GM18907 (cell line): ENCODE data around the gene ZBTB16.

Source experiments
- ATAC-seq: cut with Tn5 transposase; IDR thresholded peaks from one replicate; pipeline ENCODE4 v1.9.1; 2021; ENCODE audit warnings: mild to moderate bottlenecking, moderate library complexity; ENCODE audit not compliant: unreplicated experiment

The ZBTB16 gene

DNA sequence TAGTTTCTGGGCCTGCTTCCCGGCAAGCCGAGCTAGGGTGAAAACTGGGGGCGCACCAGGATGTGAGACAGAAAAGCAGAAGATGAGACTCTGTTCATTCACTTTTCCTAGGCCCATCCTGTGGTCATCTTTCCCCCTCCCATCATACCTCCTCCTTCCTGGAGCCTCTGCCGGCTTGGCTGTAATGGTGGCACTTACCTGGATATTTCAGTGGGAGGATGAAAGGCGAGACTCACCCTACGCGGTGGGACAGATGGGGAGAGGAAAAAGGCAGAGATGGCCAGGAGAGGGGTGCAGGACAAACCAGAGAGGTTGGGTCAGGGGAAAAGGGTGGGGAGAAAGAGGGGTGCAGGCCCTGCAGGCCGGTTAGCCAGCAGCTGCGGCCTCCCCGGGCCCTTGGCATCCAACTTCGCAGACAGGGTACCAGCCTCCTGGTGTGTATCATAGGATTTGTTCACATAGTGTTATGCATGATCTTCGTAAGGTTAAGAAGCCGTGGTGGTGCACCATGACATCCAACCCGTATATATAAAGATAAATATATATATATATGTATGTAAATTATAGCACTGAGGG, 195.1 kb downstream of the ZBTB16 start:
- no peak for ATAC-seq

DNA sequence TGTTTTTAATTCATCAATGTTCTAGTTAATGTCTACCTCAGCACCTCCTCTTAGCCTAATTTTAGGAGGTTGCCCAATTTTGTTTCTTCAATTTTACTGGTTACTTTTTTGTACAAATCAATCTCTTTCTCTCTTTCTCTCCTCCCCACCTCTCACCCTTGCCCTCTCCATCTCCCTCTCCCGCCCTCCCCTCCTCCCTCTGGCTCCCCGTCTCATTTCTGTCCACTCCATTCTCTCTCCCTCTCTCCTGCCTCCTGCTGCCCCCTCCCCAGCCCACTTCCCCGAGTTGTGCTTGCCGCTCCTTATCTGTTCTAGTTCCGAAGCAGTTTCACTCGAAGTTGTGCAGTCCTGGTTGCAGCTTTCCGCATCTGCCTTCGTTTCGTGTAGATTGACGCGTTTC, 195.8 kb downstream of the ZBTB16 start:
- ATAC-seq = no peak

DNA sequence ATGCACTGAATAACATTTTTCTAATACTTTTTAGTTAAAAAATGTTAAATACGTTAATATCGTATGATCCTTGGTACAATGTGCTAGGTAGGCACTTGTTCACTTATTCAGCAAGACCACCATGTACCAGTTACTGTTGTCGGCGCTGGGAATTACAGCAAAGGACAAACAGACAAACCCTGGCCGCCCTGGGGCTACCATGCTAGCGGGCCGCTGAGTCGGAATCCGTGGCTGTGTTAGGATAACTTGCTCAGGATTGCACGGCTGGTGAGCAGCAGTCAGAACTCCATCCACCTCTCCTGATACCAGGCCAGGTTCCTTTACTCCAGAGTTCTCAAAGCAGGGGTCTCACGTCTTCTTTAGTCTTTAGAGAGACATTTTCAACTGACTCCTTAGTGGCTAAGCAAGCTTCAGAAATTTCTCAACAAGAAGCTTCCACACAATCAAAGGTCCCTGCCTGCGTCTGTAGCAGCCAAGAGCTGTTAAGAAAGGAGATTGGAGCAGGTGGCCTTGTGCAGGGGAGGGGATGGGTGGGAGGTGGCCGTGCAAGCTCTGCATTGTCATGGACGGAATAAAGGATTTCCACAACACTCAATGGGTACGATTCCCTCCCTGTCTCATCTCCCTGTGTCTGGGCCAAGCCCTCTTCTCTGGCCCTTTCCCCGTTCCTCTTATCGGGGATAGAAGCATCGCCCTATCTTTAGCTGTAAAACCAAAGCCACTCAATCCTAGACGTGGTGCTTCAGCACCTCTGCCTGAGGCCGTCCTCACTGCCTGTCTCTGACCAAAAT, 196.9 kb downstream of the ZBTB16 start:
- ATAC-seq = no peak

- ATAC-seq = no peak
These were observed 197.4 kb downstream of the ZBTB16 start for GRCh38 chr11:114256967-114257286.

DNA sequence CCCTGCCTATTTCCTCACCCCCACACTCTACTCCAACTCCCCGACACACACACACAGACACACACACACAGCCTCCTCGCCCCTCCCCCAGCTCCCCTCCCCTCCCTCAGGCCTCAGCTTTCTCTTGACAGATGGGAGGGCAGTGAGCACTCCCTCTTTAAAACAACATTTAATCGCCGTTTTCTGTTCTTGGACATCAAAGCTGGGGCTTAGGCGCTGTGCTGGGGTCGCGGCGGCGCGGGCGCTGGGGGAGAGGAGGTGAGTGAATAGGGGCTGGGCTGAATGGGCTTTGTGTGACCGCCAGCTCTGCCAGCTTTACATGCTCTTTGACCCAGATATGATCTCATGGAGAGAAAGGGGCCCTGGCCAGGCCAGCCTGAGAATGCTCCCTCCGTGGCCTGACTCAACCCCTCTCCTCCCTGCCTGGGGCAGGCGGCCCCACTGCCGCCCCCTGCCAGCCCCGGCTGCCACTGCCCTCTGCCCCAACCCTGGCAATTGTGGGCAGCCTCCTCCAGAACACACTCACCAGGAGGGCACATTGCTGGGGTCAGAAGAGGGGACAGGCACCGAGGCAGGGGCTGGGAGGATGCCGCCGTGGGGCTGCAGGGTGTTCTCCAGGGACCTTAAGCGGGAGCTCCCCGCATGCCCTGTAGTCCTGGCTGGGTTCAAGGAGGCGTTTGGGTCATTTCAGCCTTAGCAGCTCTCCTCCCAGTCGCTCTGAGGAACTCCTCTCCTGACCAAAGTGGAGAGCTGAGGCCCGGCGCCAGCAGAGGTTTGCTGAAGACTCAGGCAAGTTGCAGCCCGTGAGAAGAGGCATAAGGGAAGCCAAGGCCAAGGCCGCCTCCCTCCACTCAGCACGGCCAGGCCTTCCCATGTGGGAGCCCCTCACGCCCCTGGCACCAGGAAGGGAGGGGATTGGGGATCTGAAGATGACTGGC, 198.4 kb downstream of the ZBTB16 start:
- ATAC-seq = no peak

GRCh38 chr11:114258696-114259095, 199.2 kb downstream of the ZBTB16 start:
- ATAC-seq = no peak

DNA sequence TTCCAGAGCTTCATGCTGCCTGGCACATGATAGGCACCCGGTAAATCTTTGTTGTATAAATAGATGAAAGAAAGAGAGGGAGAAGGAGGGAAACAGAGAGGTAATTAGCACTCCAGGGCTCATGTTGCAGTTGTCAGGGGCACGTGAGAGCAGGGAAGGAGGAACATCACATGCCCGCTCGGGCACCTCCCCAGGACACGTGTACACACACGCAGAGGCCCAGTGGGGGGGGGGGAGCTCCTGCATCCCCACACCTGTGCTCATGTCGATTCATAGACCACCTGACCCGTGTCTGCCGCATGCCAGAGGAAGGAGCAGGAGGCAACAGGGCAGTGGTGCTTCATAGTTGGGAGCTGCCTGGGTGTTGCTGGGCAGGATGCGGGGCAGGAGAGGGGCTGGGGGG, 199.6 kb downstream of the ZBTB16 start:
- ATAC-seq = no peak

DNA sequence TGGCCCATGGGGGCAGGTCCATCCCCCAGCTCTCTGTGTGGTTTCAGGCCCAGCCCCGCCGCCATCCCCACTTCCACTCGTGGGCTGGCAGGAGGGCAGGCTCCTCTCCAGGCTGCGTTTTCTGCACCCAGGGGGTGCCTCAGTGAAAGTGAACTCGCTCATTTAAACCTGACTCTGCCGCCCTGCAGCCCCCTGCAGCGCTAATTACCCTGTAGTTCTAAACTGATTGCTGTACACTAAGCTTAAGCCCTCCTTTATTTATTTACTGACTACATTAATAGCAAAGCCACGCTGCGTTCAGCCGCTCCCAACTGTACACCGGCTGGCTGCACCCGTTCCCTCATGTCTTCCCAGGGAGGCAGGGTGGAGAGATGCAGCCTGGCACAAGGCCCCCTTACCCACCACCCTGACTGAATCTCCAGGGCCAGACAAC, 200.1 kb downstream of the ZBTB16 start:
- no peak for ATAC-seq

DNA sequence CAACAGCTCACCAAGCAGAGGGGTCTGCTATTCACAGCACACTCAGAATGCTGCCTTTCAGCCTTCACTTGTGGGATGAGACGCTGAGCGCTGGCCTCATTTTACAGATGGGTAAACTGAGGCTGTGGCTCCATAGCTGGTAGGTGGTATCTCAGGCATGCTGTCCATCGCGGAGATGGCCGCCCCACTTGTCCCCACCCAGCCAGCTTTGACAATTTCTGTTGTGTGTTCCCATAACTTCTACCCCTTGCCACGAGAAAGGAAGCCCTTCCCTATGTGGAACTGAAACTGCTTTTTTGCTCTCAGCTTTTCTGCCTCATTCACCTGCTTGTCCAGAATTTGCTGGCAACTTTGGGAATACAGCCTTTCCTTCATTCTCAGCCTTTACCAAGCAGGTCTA, 200.6 kb downstream of the ZBTB16 start:
- no peak for ATAC-seq

DNA sequence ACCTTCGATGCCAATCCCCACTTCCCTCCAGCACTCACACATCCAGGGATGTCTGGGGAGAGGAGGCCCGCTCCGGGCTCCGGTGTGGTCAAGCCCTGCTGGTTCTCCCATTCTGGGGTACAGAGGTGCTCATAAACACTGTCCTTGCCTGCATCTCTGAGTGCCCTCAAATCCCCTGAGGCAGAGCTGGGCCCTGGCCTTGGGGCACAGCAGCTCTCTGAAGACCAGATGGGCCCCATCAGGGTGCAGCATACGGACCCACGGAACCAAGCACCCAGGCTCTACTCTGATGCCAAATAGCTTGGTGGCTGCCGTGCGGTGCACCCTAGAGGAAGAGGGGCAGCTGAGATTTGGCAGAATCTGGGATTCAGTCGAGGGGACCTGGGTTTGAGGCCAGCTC, 201.0 kb downstream of the ZBTB16 start:
- no peak for ATAC-seq

- no peak for ATAC-seq
These were observed 202.3 kb downstream of the ZBTB16 start for GRCh38 chr11:114261791-114262190.

- ATAC-seq = no peak
These were observed 203.4 kb downstream of the ZBTB16 start for GRCh38 chr11:114262681-114263512.

DNA sequence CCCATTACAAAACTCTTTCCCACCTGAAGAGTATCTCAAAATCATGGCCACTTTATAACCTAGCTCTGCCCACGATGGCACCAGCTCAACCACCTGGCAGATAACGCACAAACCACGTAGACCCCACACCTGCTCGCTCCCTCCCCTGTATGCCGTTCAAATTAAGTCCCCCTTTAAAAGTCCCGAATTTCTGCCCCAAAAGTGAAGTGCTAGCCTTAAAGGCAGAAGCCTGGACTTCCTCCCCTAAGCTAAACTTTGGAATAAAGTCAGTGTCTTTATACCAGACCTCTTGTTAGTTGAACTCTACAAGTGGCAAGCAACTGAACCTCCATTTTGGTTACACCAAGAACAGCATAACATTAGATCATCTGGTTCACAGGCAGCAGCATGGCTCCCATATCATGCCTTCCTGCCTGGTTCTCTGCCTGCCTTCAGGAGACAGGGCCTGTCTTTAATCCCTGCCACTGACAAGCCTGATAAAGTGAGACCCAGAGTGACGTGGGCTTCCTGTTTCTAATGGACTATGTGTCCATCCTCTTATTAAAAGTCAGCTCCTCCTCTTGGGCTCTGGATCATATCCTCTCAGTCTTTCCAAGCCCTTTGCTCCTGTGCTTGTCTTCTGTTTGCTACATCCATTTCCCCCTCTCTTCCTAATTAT, 204.1 kb downstream of the ZBTB16 start:
- no peak for ATAC-seq

GRCh38 chr11:114264381-114264780, 204.9 kb downstream of the ZBTB16 start:
- no peak for ATAC-seq

DNA sequence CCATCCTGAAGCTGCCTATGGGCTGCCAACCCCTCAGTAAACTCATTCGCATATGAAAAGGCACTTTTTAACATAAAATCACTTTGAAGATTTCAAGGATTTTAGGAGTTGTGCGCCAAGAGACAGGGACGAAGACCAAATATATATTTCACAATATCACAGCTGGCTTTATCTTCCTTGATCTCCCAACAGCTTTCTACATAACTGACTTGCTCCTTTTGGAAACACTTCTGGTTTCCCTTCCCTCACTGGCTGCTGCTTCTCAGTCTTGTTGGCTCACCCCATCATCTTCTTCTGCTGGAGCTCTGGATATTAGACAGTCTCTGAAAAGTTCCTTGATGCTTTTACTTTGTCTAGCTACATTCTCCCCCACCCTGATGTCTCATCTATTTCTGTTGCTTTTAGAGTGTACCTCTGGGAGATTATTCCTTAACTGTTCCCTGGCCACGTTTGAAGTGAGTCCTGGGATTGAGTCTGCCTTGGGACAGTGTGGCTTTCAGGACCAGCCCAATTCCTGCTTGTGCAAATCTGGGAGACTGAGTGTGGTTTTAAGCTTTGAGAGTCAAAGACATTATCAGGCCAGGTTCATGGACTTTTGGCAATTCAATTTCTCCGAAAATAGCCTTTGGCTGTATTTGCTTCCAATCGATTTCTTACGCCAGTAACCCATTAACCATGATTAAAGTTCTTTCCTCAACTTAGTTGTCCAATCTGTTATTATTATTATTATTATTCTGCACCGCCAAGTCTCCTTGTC, 205.8 kb downstream of the ZBTB16 start:
- ATAC-seq = no peak

GRCh38 chr11:114269498-114269897, 210.0 kb downstream of the ZBTB16 start:
- ATAC-seq = no peak

DNA sequence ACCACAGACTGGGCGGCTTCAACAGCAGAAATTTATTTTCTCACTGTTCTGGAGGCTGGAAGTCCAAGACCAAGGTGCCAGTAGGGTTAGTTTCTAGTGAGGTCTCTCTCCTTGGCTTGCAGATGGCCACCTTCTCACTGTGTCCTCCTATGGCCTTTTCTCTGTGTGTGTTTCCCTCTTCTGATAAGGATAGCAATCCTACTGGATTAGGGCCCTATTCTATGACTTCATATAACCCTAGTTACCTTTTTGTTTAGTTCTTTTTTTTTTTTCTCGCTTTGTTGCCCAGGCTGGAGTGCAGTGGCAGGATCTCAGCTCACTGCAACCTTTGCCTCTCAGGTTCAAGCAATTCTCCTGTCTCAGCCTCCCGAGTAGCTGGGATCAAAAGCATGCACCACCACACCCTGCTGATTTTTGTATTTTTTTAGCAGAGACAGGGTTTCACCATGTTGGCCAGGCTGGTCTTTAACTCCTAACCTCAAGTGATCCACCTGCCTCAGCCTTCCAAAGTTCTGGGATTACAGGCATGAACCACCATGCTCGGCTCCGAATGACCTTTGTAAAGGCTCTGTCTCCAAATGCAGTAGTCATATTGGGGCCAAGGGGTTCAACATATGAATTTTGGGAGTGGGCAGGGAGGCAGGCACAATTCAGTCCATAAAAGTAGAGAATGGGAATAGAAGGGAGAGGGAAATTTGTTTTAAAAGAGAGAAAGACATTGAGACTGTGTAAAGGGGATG, 211.2 kb downstream of the ZBTB16 start:
- no peak for ATAC-seq

GRCh38 chr11:114271316-114271715, 211.8 kb downstream of the ZBTB16 start:
- no peak for ATAC-seq

DNA sequence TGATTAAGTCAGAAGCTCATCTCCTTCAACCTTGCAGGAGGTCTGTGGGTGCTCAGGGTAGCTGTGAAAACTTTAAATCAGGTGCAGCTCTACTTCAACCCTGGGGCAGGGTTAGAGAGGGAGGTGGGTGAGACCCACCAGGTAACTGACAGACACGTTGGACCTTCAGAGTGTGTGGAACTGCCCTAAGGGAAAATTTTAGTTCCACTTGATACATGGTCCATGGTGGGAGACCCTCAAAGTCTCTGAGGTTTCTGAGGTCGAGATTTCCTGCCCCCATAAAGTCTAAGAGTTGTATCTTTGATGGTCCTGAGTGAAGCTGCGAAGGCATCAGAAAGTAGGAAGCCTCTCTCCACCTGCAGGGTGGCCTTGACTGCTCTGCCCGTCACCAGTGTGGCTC, 212.8 kb downstream of the ZBTB16 start:
- ATAC-seq = no peak
